HG03060 (cell line): ENCODE results near the gene USP48.

Experiments
- ATAC-seq: cut with Tn5 transposase; IDR thresholded peaks from one replicate; pipeline ENCODE4 v1.9.1; 2021; ENCODE audit warnings: low read depth, moderate number of reproducible peaks; ENCODE audit not compliant: unreplicated experiment

The USP48 gene

DNA sequence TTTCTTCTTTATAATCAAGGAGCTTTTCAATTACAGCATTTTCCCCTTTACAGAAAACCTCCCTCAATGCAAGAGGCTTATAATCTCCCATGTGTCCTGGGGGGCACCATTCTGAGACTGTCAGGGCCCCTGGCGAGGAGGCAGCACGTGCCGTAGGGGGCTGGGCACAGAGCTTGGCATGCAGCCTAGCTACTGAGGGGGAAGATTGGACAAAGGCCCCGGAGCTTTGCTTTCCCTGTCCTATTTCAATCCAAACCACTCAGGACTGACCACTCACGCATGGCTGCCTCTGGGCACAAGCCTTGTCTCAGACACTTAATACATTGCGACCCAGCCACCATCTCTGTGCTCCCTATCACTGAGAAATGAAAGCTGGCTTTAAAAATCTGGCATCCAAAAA, 111.0 kb downstream of the USP48 start:
- no peak for ATAC-seq

DNA sequence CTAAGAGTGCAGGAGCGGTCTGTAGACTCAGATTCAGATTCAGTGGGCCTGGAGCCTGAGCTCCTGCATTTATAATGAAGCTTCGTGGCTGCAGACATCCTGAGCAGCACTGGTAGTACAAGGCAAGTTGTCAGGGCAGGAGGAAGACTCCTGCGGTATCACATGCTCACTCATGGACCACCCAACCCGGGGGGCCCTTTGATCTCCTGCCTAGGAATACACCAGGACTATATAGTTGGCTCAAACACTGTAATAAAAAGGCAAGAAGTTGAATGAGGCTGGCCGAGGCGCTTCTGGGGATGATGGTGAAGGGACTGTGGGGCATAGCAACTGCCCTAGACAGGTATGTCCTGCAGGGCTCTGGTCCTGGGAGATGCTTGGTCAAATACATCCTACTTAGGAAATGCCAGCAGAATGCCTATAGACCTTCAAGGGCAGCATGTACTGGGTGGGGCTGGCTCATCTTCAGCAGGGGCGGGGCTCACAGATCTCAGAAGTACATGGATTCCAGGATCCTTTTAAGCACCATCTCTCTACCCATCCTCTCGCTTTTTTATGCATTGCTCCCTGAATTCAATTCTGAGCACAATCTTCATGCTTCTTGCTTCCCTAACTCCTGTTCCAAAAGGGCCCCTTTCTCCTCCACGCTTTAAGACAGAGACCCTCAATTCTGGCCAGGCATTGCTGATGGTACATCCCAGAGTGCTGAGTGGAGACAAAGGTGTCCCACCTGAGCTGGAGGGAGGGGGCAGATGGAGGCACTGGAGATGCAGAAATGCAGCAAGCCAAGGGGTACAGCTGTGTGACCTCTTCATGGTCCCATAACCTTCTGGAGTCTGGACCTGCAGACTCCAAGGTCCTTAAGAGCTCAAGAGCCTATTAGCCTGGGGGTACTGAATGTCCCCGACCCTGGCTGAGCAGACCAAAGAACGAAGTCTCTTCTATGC, 111.7 kb downstream of the USP48 start:
- ATAC-seq: no peak

DNA sequence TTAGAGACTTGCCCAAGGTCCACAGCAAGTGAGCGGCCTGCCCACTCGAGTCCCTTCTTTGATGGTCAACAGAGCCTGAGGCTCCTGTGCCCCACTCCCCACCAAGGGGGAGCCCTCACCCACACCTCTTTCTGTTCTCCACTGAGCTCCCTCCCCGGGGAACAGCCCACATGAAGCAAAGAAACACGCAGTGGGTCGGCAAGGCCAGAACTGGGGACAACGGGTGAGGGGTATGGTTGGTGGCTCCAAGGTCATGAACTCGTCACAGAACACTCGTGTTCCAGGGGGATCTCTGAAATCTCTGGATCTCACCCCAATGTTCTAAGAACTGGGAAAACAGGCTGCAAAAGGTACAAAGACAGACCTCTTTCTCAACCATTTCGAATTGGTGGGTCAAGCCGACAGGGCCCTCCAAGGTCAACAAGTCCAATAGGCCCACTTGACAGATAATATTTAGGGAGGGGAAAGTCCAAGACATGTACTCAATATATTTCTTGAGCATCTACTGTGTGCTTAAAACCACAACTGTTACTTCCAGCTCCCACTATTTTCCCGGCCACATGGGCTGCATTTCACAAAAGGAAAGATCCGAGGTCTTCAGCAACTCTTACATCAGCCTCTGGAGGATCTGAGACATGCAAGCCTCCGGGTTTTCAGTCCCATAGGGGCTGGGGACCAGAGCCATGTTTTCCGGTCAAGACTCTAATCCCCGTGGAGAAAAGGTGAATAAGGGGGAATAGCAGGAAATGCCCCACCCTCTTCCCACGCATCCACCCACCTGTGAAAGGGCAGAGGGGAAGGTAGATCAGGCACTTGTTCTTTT, 112.7 kb downstream of the USP48 start:
- no peak for ATAC-seq

DNA sequence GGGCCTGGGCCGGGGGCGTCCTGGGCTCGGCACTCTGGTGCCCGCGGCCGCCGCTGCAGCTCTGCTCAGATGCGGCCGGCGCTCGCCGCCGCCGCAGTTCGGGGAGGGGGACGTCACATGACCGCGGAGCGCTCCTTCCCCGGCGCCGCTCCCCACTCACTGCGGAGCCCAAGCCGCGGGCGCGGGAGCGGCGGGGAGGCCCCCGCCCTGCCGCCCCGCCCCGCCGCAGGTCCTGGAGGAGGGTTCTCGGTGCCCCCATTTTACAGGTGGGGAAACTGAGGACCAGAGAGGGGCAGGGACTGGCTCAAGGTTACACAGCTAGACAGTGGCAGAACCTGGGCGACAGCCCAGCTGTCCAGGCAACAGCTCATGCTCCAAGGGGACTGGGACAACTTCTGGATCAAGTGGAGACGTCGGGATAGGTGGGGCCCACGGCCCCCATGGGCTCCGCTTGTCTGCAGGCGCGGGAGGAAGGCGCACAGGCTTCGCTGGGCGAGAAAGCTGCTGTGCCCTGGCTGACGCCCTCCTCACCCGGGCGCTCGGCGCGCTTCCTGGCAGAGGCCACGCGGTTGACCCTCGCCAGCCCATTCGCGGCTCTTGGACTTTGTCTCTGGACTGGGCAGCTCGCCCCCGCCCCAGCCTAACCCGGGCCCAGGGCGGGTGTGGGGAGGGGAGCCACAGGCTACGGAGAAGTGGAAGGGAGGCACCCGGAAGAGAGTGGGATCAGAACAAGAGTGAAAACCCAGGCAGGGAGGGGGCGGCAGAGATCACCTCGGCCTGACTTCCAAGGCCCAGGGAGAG, 113.5 kb downstream of the USP48 start, which contains the start of gene RAP1GAP:
TSS of gene RAP1GAP (minus strand) at position 100 of the 801 bp plus-strand sequence. CDS start 49,325 bp downstream, outside the sequence.
- no peak for ATAC-seq

DNA sequence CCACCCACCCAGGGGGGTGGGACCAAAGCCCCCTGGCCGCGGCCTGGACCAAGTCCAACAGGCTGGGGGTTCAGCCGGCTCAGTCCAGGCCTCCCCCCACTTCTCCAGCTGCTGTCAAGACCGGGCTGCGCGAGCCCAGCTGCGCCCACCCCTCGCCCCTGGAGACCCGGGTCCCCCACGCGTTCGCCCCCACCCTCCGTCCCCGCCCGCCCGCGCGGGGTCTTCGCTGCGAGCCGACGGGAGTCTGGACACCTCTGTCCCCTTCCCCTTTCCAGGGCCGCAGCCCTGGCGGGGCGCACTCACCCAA, 114.0 kb downstream of the USP48 start:
- ATAC-seq: no peak

DNA sequence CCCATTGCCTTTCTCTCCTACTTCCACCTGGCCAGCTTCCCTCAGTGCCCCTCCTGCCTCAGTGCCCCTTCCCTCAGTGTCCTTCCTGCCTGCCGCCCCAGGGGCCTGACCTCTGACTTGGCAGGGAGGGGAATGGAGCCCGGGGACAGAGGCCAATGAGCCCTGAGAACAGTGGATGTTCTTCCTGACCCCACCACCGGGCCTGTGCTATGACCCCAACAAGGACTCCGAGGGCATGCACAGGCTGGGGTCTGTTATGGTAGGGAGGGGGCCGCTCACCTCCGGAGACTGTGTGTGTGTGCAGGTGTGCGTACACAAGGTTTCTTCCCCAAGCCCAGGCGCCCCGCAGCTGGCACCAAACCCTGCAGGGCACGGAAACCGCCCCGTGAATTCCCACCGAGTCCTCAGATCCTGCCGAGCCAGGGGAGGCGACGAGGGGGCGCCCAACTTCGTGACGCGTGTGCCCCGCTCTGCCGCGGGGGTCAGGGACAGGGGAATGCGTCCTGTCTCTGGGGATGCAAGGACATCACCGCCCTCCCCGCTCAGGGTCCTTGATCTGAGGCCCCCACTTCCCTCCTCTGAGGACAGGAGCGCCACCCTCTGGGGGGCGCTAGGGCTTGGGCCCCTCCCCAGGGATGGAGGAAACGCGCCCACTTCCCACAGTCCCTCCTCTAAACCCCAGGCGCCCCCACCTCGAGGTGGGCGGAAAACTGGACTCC, 114.6 kb downstream of the USP48 start:
- no peak for ATAC-seq

DNA sequence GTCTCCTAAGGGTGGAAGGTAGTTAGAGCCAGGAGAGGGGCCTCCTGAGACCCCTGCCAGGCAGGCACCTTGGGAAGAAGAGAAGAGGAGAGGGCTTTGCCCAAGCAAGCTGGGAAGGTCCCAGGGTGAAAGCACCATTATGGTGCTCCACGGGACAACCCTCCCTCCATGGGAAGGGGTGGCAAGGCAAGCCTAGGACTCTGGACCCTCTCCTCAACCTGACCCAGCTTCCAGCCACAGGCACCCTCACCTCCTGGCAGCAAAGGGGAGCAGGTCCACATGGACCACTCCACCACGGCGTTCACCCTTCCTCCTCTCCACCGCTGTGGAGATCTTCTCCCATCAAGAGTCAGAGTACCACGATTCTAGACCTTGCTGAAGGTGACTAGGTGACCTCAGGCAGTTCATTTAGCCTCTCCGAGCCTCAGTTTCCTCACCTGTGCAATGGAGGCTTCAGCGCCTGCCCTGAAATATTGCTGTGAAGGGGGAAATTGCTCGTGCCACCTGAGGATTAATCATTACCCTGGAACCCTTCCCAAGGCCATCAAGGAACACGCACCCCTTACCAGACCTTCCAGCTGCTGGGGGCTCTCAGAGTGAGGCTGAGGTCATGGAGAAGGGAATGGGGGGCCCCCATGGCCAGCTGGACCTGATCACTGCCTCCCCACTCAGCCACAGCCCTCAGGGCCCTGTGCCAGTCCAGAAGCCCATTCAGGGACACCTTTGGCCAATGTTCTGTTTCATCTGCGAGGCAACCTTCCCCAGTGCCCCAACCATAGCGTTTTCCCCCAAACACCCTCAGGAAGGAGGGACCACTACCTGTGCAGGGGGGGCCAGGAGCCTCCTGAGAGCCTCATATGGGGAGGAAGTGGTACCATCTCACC, 115.4 kb downstream of the USP48 start:
- ATAC-seq: no peak

DNA sequence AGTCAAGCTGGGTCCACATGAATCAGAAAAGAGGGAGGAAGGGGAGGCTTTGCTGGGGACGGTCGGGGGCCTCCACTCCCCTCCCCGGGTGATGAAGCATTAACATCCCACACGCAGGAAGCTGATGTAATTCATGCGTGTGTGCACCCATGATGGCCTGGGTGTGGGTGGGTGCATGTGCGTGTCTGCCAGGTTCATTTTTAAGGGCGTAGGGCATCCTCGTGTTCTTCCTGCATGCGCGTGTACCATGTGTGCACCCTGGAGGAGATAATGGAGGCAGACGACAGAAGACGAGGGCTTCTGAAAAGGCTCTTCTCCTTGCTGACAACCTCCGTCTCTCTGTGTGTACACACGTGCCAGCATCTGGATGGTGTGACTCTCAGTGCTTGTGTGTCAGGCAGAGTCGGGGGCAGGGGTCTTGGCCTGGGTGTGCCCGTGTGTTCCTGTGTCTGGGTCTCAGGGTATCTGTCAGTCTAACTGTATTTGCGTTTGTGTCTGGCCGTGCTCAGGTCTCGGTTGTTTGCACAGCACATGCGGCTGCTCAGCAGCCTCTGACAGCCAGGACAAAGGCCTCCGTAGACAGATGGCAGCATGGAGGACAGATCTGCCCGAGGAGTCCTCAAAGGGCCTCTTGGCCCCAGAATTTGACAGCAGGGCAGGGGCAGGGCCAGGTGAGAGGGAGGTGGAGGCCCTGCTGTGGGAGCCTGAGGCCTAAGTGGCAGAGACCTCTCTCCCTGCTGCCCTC, 116.2 kb downstream of the USP48 start:
- ATAC-seq: no peak

DNA sequence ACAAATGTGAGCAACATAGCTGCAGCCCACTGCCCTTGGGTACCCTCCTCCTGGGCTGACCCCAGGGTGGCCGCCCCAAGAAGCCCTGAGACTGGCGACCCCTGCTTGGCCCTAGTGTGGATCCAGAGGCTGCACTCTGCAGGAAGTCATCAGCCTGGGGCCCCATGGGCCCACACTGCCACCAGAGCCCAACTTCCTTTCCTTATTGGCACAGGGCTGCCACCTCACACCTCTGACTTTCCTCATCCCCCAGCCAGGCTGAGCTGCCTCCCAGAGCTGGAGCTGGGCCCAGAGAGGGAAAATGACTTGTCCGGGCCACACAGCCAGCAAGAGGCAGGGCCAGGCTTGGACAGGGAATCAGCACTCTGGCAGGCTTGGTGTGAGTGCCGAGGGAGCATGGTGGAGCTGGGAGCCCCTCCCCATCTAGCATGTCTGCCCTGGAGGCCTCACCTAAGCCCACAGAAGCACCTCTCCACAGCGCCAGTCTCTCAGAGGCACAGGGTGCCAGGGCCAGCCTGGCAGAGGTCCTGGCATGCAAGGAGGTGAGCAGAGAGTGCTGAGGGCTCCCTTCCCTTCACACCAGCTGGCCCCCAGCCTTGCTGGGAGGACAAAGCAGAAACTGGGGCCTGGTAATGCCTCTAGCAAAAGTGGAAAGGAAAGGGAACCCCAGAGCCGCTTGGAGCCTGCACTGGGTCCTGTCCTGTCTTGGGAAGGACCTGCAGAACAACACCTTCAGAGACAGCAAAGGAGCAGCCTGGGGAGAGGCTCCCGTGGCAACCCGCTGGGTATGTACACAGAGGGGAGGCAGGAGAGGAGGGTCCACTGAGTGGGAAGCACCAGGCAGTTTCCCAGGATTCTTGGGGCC, 117.0 kb downstream of the USP48 start:
- ATAC-seq: no peak

DNA sequence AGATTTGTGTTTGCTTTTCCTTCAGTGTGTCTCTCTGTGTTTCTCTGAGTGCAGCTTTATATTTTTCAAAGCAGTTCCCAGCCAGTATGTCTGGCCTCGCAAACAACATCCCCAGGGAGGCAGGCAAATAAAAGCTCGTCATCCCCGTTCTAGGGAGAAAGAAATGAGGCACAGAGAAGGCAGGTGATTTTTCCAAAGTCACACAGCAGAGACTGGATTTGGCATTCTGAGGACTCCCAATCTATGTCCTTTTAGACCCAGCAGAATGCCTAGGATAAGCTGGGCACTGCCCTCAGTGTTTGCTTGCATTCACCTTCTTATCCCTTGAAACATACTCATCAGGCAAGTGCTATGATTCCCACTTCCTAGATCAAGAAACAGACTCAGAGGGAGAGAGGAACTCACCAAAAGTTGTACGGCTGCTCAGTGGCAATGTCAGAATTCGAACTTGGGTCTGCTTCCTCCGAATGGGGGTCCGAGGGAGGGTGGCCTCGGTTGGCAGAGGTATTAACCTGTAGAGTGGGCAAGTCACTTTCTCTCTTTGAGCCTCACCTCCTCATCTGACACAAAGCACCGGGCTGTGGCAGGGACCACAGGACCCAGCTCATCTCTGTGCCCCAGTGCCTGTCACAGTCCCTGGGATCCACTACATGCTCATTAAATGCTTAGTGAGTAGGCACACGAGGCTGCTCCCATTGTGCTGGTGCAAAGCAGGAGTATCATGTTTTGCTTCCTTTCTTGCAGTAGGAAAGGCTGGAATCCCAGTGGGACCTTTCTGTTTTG, 118.0 kb downstream of the USP48 start:
- no peak for ATAC-seq

DNA sequence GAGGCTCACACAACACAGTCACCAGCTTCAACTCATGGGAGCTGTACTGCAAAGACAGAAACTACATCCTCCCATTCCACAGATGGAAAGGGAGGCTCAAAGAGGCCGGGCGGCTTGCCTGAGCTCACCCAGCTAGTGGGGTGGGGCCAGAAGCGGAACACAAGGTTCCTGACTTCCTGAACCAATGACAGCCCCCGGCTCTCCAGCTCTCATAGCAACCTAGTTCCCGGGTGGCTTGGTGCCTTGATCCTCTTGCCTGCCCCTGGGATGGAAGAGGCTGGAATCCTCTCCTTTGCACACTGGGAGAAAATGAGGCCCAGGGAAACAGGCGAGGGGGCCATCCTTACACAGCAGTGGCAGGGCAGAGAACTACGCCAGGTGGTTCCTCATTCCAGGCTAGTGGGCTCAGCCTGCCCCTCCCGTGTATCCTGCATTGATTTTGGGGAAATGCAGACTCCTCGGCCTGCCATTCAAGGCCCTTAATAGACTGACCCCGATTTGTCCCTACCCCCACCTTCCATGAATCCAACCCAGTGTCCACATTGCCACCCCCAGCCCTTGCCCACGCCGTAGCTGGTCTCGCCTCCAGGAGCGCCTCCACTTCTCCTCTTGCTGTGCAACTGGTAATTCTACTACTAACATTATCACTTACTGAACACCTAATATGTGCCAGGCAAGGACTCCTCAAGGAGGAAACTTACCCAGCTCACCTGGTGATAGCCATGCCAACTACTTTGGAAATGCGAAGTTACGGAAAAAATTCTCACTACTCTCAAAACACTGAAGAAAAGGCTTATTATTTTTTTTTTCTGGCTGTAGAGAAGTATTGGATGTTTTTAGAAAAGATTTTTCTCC, 118.8 kb downstream of the USP48 start:
- ATAC-seq: no peak

DNA sequence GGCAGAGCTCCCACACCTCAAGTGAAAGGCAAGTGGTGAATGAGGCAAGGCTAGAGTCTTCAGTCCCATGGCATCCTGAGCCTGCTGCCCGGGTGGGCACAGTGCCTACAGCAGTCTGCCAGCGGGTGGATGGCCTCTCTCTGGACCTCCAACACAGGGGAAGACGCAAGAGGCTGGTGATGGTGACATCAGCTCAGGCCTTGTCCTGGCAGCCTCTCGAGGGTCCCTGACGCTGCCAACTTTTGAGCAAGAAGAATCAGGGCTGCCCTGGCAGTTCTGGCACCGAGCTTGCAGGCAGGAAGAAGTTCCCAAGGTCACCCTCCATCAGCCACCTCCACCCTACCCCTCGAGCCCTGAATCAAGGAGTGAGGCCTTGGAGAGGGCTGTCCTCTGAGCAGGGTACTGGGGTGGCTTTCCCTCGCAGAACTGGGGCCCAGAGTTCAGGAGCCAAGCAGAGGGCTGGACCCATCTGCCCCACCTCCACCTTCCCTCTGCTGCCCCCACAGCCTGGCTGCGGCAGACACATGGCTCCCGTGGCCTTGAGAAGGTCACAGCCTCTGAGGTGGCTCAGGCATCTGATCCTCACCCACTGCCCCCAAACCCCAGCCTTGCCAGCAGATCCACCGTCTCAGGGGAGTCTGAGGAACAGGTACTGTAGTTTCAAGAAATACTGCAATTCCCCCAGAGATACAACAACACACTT, 119.5 kb downstream of the USP48 start:
- no peak for ATAC-seq

DNA sequence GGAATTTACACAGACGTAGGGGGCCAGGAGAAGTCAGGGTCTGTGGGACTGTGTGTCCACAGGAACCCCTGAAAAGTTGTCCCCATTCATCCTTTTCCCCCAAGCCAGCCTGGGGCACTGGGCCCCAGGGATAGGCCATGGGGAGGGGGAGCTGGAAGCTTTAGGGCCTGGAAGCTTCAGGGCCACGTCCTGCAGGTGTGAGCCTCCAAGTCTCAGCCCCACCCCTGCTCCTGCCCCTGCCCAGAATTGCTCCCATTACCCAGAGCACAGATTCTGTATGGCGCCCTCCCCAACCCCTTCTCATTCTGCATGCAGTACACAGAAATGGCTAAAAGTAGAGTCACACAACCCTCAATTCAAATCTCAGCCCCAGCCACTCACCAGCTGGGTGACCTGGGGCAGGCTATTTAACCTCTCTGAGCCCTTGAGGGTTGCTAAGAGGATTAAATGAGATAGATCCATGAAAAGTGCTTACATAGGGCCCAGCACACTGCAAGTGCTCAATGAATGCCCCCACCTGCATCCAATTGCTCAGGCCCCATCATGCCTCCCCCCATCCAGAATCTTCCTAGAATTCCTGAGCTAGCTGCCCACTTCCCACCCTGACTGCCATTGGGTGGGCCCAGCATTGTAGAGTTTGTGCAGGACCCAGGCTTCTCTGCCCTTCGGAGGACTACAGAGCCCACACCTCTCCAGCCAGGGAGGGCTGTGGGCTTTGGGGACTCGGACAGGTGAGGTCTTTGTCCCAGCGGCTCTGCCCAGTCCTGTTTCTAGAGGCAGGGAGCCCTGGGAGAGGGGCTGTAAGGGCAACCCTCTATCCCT, 120.3 kb downstream of the USP48 start:
- no peak for ATAC-seq

DNA sequence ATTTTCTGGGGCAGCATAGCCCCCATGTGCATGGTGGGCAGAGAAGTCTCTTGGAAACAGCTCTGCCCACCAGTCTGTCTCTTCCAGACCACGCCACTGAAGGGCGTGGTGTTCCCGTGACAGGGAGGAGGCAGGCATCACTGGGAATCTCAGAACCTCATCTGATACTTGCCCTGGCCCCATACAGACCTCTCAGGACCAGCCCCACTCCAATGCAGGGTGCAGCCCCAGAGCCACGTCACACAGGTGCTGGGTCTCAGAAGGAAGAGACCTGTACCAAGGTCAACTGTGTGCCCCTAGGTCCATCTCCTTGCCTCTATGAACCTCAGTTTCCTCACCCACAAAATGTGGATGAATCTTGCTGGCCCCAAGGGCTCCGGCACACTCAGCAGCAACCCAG, 121.1 kb downstream of the USP48 start:
- no peak for ATAC-seq
